ENCODE measurements around the gene PTPRE.
"Not testable (repeated sequence)": the region's sequence is repeated elsewhere in the genome, so short reads cannot be mapped to it uniquely, and the experiment has no call there.

PTPRE gene

DNA sequence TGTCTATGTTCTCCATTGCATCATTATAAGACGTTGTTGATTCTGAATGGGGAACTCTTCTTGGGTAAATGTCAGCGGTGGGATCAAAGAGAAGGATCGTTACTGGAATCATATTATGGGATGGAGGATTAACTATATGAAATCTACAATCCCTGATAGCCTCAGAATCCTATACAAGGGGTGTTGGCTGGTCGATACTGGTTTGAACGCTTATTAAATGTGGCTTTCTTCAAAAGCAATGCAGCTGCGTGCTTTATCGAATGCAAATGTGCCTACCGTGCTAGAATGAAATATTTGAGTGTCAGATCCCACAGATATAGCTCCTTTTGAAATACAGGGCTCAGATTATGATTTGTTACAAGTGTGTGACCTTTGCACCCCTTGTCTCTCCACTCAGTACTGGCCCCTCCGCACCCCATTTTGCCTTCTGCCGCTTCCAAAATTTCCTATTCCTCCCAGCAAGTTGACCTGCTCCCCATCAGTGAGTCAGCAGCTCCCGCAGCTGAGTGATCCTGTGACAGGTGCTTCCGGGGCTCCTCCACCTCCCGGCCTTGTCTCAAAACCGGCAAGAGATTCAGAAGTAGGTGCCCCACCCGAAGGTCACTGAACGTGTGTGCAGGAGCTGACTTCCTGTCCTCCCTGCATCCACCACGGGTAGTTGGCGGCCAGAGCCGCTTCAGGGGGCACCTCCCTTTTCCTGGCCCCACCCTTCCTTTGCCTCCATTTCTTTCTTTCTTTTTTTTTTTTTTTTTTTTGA is 76.6 kb downstream of the PTPRE start:
- peak; percentile 41 to 54 for DNase-seq

- no peak for DNase-seq
Observed at GRCh38 chr10:127984945-127985344, 78.0 kb downstream of the PTPRE start.

- DNase-seq, result no peak
Observed at GRCh38 chr10:127986531-127987466, 79.9 kb downstream of the PTPRE start.

DNA sequence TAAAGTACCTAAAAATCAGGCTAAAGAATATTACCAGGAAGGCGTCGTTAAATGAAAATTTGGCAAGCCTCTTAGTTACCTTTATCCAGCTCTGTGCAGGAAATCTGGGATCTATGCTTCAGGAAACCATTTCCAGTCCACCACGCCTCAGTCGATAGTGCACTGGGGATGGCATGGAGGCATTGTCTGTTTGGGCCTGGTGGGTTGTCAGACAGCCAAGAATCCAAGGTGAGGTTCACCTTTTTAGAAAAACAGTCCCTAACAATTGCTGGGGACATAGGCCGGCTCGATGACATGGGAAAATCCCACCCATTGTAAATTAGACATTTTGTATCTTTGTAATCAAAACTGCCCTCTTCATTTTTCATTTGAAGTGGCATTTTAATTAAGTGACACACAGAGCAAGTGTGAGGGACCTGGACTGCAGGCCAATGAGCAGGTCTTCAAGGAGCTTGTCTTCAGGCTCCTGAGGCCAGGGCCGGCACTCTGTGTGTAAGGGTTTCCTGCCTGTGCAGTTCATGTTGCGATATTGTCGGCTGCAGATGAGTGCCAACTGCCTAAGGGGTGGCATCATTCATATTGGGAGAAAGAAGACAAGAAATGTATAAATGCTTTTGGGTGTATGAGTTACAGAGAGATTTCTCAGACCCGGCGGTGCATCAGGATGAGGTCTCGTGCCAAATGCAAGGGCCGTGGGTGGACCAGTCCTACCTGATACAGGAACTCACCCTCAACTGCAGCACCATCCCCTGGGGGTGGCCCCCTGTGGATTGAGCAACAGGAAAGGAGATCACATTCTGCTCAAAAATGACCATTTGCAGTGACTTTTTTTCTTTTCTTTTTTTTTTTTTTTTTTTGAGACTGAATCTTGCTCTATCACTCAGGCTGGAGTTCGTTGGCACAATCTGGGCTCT is 80.8 kb downstream of the PTPRE start:
- no peak for DNase-seq

DNA sequence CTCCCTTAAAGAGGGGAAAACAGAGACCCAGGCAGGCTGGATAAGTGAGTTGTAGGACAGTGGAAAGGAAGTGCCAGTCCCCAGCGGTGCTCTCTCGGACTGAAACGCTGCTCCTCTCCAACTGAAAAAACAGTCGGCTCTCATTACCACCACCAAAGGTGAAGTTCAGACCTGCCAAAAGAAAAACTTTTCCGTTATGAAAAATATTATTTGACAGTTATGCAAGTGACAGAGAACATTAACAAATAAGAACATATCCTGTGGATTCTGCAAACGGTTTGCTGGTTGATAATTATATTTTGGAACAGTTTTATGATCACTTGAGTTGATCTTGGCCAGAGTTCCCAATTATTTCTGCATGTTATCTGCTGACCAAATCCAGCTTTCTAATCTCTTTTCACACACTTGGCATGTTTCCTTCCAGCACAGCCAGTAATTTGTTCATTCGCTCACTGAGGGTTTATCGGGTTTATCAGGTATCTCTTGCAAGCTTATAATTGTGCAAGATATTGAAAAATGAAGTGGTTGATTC is 82.6 kb downstream of the PTPRE start:
- DNase-seq, result no peak

DNA sequence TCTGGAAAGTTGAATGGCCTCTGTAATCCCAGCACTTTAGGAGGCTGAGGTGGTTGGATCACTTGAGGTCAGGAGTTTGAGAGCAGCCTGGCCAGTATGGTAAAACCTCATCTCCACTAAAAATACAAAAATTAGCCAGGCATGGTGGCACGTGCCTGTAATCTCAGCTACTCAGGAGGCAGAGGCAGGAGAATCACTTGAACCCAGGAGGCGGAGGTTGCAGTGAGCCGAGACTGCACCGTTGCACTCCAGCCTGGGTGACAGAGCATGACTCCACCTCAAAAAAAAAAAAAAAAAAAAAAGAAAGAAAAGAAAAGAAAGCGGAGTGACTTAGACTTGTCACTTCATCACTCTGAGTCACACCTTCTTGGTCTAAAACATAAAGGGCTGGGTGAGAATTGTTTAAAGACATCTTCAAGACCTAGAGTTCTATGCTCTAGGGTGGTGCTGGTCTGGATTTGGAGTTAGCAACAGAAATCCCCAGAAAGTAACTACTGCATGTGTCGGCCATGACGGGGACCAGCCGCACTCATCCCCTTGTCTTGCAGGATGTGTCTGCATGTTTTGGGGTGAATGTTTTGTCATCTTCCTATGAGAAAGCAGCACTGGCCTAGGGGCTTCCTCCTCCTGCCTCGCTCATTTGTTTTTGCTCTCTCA is 83.4 kb downstream of the PTPRE start:
- DNase-seq, result not testable (repeated sequence)

DNA sequence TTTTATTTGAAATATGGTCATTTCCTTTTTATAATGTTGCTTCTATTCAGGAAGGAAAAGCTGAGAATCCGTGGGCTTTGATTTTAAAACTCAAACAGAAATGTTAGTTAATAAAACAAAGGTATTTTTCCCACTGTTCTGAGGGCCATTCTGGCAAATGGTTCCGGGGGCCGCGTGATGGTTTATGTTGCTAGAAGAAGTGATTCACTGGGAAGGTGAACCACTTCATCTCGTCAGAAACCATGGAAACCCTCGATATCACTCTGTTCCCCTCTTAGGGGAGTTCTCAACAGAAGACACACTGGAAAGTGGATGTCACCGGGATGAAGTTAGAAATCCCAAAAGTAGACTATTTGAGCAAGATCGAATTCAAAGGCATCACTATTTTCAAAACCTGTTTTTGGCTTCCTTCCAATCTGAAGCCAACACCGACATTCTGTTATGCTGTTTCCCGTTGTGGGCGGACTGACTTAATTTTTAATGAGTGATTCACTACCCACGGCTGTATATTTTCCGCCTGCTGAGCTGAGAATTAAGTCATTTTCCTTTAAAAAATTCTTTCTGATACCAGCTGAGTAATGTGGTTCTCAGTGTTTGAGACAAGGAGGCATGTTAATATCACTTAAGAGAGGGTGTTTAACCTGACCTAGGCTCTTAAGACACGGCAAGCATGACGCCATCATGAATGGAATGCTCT is 84.1 kb downstream of the PTPRE start:
- DNase-seq, result no peak

- no peak for DNase-seq
Observed at GRCh38 chr10:127991543-127992255, 84.8 kb downstream of the PTPRE start.

DNA sequence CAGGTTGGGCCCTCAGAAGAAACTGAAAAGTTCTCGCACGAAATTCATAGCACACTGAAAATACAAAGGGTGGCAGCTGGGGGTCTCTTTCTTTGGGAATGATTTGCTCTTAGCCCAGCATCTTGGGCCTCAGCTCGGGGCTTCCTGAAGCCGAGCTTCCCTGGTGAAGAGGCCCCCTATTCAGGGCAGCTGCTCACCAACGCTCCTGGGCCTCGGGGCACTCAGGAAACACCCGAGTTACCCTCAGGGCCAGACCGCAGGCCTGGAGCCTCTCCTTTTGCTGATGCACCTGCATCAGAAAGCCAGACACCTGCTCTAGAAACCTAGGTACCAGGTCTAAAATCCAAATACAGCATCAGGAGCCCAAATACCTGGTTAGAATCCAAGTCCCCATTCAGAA is 85.5 kb downstream of the PTPRE start:
- DNase-seq, result no peak

- DNase-seq, result no peak
Observed at GRCh38 chr10:127993056-127993690, 86.3 kb downstream of the PTPRE start.

- no peak for DNase-seq
Observed at GRCh38 chr10:127995939-127996338, 89.0 kb downstream of the PTPRE start.

- no peak for DNase-seq
Observed at GRCh38 chr10:127996586-127996985, 89.7 kb downstream of the PTPRE start.

GRCh38 chr10:127997271-127997670 is 90.4 kb downstream of the PTPRE start:
- DNase-seq, result no peak

- DNase-seq, result no peak
Observed at GRCh38 chr10:127997937-127998336, 91.0 kb downstream of the PTPRE start.

GRCh38 chr10:127998501-127999144 is 91.7 kb downstream of the PTPRE start:
- no peak for DNase-seq

GRCh38 chr10:127999297-128000129 is 92.6 kb downstream of the PTPRE start:
- DNase-seq, result no peak

- no peak for DNase-seq
Observed at GRCh38 chr10:128000471-128001362, 93.8 kb downstream of the PTPRE start.

- DNase-seq, result no peak
Observed at GRCh38 chr10:128001363-128001745, 94.5 kb downstream of the PTPRE start.

All from NCI-H526 (cell line).